ENCODE data around the gene LAMA5.

Gene LAMA5

GRCh38 chr20:62299666-62300236 is 67.4 kb downstream of the LAMA5 start:
- Histone ChIP-seq H3K9me3 (replicated peaks; ENCODE audit: insufficient read depth, low read length) (no peaks in the 10 kb centered on the region), H3K79me2 (ENCODE audit: low read length) (peaks cover 17% of the 10 kb centered on the region)
- DNase-seq, result no peak

GRCh38 chr20:62298577-62299249 is 68.4 kb downstream of the LAMA5 start:
- Histone ChIP-seq H3K4me3 (ENCODE audit: low read length) (no peak overlapping the region), H3K27ac (ENCODE audit: low read length) (no peak overlapping the region), H3F3A (ENCODE audit: insufficient read depth, low read length) (0 out of 2 replicates have a peak, but pooled peaks cover 3% of the 10 kb centered on the region), H3K27me3 (replicated peaks; ENCODE audit: insufficient read depth, low read length) (no peaks in the 10 kb centered on the region), H3K36me3 (replicated peaks; ENCODE audit: insufficient read depth, low read length) (no peaks in the 10 kb centered on the region), H3K4me2 (ENCODE audit: low read depth, low read length) (no peak overlapping the region), H3K79me2 (ENCODE audit: low read length) (peaks cover 7% of the 10 kb centered on the region), H3K9me3 (replicated peaks; ENCODE audit: insufficient read depth, low read length) (no peaks in the 10 kb centered on the region), H3K4me1 (ENCODE audit: low read length) (no peaks in the 10 kb centered on the region), H2AFZ (ENCODE audit: low read length) (no peak overlapping the region), H4K20me1 (ENCODE audit: insufficient read depth, low read length) (peaks cover 4% of the 10 kb centered on the region; the same call in 1 of the 2 replicates), H3K9me2 (replicated peaks; ENCODE audit: insufficient read depth, low read length) (no peaks in the 10 kb centered on the region), H3K9ac (ENCODE audit: low read length) (no peak overlapping the region)
- no peak for TF ChIP-seq EZH2phosphoT487 (IDR thresholded peaks at IDR 0.05; ENCODE audit: low read length)
- TF ChIP-seq EZH2 (optimal IDR thresholded peaks at IDR 0.05; ENCODE audit: low read depth, low read length), result no peak
- no peak for TF ChIP-seq CTCF (IDR thresholded peaks at IDR 0.05; ENCODE audit: low read length)
- DNase-seq, result no peak

More at GRCh38 chr20:62299666-62300236, 67.4 kb downstream of the LAMA5 start:
- Histone ChIP-seq H3K4me1 (ENCODE audit: low read length) (peaks cover 3% of the 10 kb centered on the region), H3K36me3 (replicated peaks; ENCODE audit: insufficient read depth, low read length) (no peaks in the 10 kb centered on the region), H3K9ac (ENCODE audit: low read length) (no peak overlapping the region), H3K4me3 (ENCODE audit: low read length) (no peak overlapping the region), H3K27ac (ENCODE audit: low read length) (no peak overlapping the region), H2AFZ (ENCODE audit: low read length) (no peak overlapping the region), H3K27me3 (replicated peaks; ENCODE audit: insufficient read depth, low read length) (no peaks in the 10 kb centered on the region), H3F3A (ENCODE audit: insufficient read depth, low read length) (0 out of 2 replicates have a peak, but pooled peaks cover 3% of the 10 kb centered on the region), H3K4me2 (ENCODE audit: low read depth, low read length) (no peak overlapping the region), H4K20me1 (ENCODE audit: insufficient read depth, low read length) (peaks cover 14% of the 10 kb centered on the region; the same call in 1 of the 2 replicates), H3K9me2 (replicated peaks; ENCODE audit: insufficient read depth, low read length) (no peaks in the 10 kb centered on the region)
- no peak for TF ChIP-seq EZH2phosphoT487 (IDR thresholded peaks at IDR 0.05; ENCODE audit: low read length)
- TF ChIP-seq CTCF (IDR thresholded peaks at IDR 0.05; ENCODE audit: low read length), result no peak
- TF ChIP-seq EZH2 (optimal IDR thresholded peaks at IDR 0.05; ENCODE audit: low read depth, low read length), result no peak

GRCh38 chr20:62297449-62298227 is 69.5 kb downstream of the LAMA5 start:
- no peak overlapping the region for H3K27ac ChIP-seq (ENCODE audit: low read length)
- no peak for TF ChIP-seq EZH2phosphoT487 (IDR thresholded peaks at IDR 0.05; ENCODE audit: low read length)
- TF ChIP-seq EZH2 (optimal IDR thresholded peaks at IDR 0.05; ENCODE audit: low read depth, low read length), result no peak
- no peak for TF ChIP-seq CTCF (IDR thresholded peaks at IDR 0.05; ENCODE audit: low read length)

More at GRCh38 chr20:62297449-62298227, 69.5 kb downstream of the LAMA5 start:
- no peak overlapping the region for H3K4me3 ChIP-seq (ENCODE audit: low read length)
- no peaks in the 10 kb centered on the region for H3K36me3 ChIP-seq (replicated peaks; ENCODE audit: insufficient read depth, low read length)
- H3K9me2 ChIP-seq (replicated peaks; ENCODE audit: insufficient read depth, low read length), result no peaks in the 10 kb centered on the region
- H4K20me1 ChIP-seq (ENCODE audit: insufficient read depth, low read length), result no peaks in the 10 kb centered on the region
- no peaks in the 10 kb centered on the region for H3K9me3 ChIP-seq (replicated peaks; ENCODE audit: insufficient read depth, low read length)
- H2AFZ ChIP-seq (ENCODE audit: low read length), result no peak overlapping the region
- H3K4me2 ChIP-seq (ENCODE audit: low read depth, low read length), result no peak overlapping the region
- no peaks in the 10 kb centered on the region for H3K27me3 ChIP-seq (replicated peaks; ENCODE audit: insufficient read depth, low read length)
- DNase-seq, result no peak
- H3F3A ChIP-seq (ENCODE audit: insufficient read depth, low read length), result 0 out of 2 replicates have a peak, but pooled peaks cover 3% of the 10 kb centered on the region
- H3K4me1 ChIP-seq (ENCODE audit: low read length), result no peaks in the 10 kb centered on the region
- no peak overlapping the region for H3K9ac ChIP-seq (ENCODE audit: low read length)
- H3K79me2 ChIP-seq (ENCODE audit: low read length), result no peaks in the 10 kb centered on the region

All from MM.1S (cell line).